Caco-2 (cell line): Measurements from ENCODE around the gene PLD3. TPM values are rescaled to one million over a fixed set of nuclear protein-coding genes. Genes with fewer than 3 reads are reported as not detected.

ENCODE experiments used
- BruUV-seq: library from RNA; stranded (reverse); fragments of 400-500 nt; replicated peaks from 2 replicates; lab custom pipeline; 2021; lab: Mats Ljungman, UMichigan
- CTCF ChIA-PET: fragments of 300-600 bp; sonication (Branson Sonifier 250); formaldehyde crosslinking; loops from one replicate; lab custom pipeline; 2022; ENCODE audit warnings: antibody characterized with exemption; lab: Charles Lee
- POLR2A ChIA-PET: fragments of 300-600 bp; sonication (Branson Sonifier 250); formaldehyde crosslinking; loops from one replicate; lab custom pipeline; 2022; ENCODE audit warnings: antibody characterized with exemption; lab: Charles Lee
- DNase-seq, 2 experiments: peaks; one replicate each; pipeline versions ENCODE4 v3.0.0 to v3.0.0-alpha.2; 2020 to 2022
- H3K27me3 ChIP-seq: replicated peaks from 2 replicates; pipeline ENCODE4 v1.6.0; 2011; ENCODE audit warnings: low read length; ENCODE audit not compliant: control insufficient read depth, insufficient read depth
- H3K36me3 ChIP-seq: 2 replicates; pipeline ENCODE4 v1.5.1; 2011; ENCODE audit warnings: low read length; ENCODE audit not compliant: control insufficient read depth, insufficient read depth
- H3K4me1 ChIP-seq: fragments of 250-450 bp; sonication (Bioruptor Pico); 2 replicates; pipeline ENCODE4 v1.5.1; 2020; ENCODE audit warnings: mild to moderate bottlenecking
- H3K4me3 ChIP-seq: 2 replicates; pipeline ENCODE4 v1.5.1; 2011; ENCODE audit warnings: low read depth, mild to moderate bottlenecking, control low read depth, low read length
- H3K9me3 ChIP-seq: fragments of 250-450 bp; sonication (Bioruptor Pico); 2 replicates; pipeline ENCODE4 v1.5.1; 2020; ENCODE audit warnings: mild to moderate bottlenecking, moderate library complexity
- H3K27ac Mint-ChIP-seq: one replicate; pipeline ENCODE4 v1.8.0; 2022; ENCODE audit warnings: mixed read lengths; ENCODE audit not compliant: unreplicated experiment
- H3K27me3 Mint-ChIP-seq: one replicate; pipeline ENCODE4 v1.8.0; 2022; ENCODE audit warnings: mixed read lengths; ENCODE audit not compliant: insufficient read depth, unreplicated experiment
- H3K36me3 Mint-ChIP-seq: one replicate; pipeline ENCODE4 v1.8.0; 2022; ENCODE audit warnings: mild to moderate bottlenecking, mixed read lengths; ENCODE audit not compliant: insufficient read depth, unreplicated experiment
- H3K4me1 Mint-ChIP-seq: one replicate; pipeline ENCODE4 v1.8.0; 2022; ENCODE audit warnings: low read depth, mixed read lengths; ENCODE audit not compliant: unreplicated experiment
- H3K4me3 Mint-ChIP-seq: one replicate; pipeline ENCODE4 v1.8.0; 2022; ENCODE audit warnings: mild to moderate bottlenecking, moderate library complexity, mixed read lengths; ENCODE audit not compliant: unreplicated experiment
- H3K9me3 Mint-ChIP-seq: one replicate; pipeline ENCODE4 v1.8.0; 2022; ENCODE audit warnings: mixed read lengths; ENCODE audit not compliant: unreplicated experiment
- CTCF ChIP-seq, 2 experiments: fragments of 200-600 bp in 1 of 2; IDR thresholded peaks; 1 replicate in 1 of 2; 2 replicates in 1 of 2; pipeline versions ENCODE4 v1.5.1 to v1.8.0; 2011 to 2022; ENCODE audit warnings: antibody characterized with exemption in 1 of 2, control low read depth in 1 of 2, inconsistent platforms in 1 of 2, low read depth in 1 of 2, low read length in 1 of 2, mild to moderate bottlenecking in 1 of 2, moderate library complexity in 1 of 2; ENCODE audit not compliant: insufficient read depth in 1 of 2, severe bottlenecking in 1 of 2, unreplicated experiment in 1 of 2
- intact Hi-C: fragments of 100-400 bp; cut with micrococcal nuclease; formaldehyde crosslinking; loops from one replicate; pipeline ENCODE4 v1.10.0; 2022; ENCODE audit not compliant: unreplicated experiment
- total RNA-seq: library from RNA; stranded (reverse); gene quantifications from 2 replicates; pipeline ENCODE4 v1.2.3, GENCODE V29; 2022

The PLD3 gene
- total RNA-seq, 1 experiment from 2014 or later: 114 TPM

- no TSS peak for BruUV-seq
- CTCF ChIA-PET: no interaction called here
Measured at GRCh38 chr19:40392894-40393517, 44.5 kb downstream of the PLD3 start.

GRCh38 chr19:40393894-40394815 is 45.7 kb downstream of the PLD3 start:
- H3K4me1 ChIP-seq: peaks cover 15% of the 10 kb centered on the region
- DNase-seq: no peak
- H3K9me3 ChIP-seq: no peaks in the 10 kb centered on the region
- no peaks in the 10 kb centered on the region for H3K36me3 Mint-ChIP-seq
- no peaks in the 10 kb centered on the region for H3K27me3 Mint-ChIP-seq
- H3K4me1 Mint-ChIP-seq: peaks cover 11% of the 10 kb centered on the region
- ChIA-PET POLR2A (no interaction called here), CTCF (interaction anchor here (0.6 kb wide), 1 partner anchor 13 kb away, joined by 4 read pairs; no protein-coding TSS in a partner anchor)
- intact Hi-C loops: no loop called here
- peak overlapping the region; percentile 20 for H3K27ac Mint-ChIP-seq
- H3K4me3 ChIP-seq: no peak overlapping the region
- H3K27me3 ChIP-seq: no peaks in the 10 kb centered on the region
- no peak for TF ChIP-seq CTCF (IDR thresholded peaks at IDR 0.05; ENCODE audit: insufficient read depth in 1 of 2, low read depth in 1 of 2, low read length in 1 of 2, severe bottlenecking in 1 of 2, unreplicated experiment in 1 of 2)
- no peaks in the 10 kb centered on the region for H3K36me3 ChIP-seq
- no TSS peak for BruUV-seq
- H3K9me3 Mint-ChIP-seq: no peaks in the 10 kb centered on the region
- H3K4me3 Mint-ChIP-seq: no peak overlapping the region

More at GRCh38 chr19:40392894-40393517, 44.5 kb downstream of the PLD3 start:
- intact Hi-C loops: no loop called here
- TF ChIP-seq CTCF (IDR thresholded peaks at IDR 0.05; ENCODE audit: insufficient read depth in 1 of 2, low read depth in 1 of 2, low read length in 1 of 2, severe bottlenecking in 1 of 2, unreplicated experiment in 1 of 2): peak; percentile 52 to 65
- Histone ChIP-seq H3K36me3 (no peaks in the 10 kb centered on the region), H3K4me1 (peaks cover 10% of the 10 kb centered on the region), H3K4me3 (no peak overlapping the region), H3K27me3 (no peaks in the 10 kb centered on the region), H3K9me3 (no peaks in the 10 kb centered on the region)
- POLR2A ChIA-PET: no interaction called here
- DNase-seq: peak; percentile 65 to 69
- Mint-ChIP-seq H3K36me3 (no peaks in the 10 kb centered on the region), H3K9me3 (no peaks in the 10 kb centered on the region), H3K27me3 (no peaks in the 10 kb centered on the region), H3K27ac (peak overlapping the region; percentile 20), H3K4me3 (no peak overlapping the region), H3K4me1 (peaks cover 8% of the 10 kb centered on the region)

GRCh38 chr19:40394816-40395210 is 46.3 kb downstream of the PLD3 start:
- CTCF ChIA-PET: interaction anchor here (0.6 kb wide), 1 partner anchor 12 kb away, joined by 4 read pairs; no protein-coding TSS in a partner anchor
- no peak for DNase-seq
- H3K27me3 ChIP-seq: no peaks in the 10 kb centered on the region

More at GRCh38 chr19:40394816-40395210, 46.3 kb downstream of the PLD3 start:
- Mint-ChIP-seq H3K36me3 (no peaks in the 10 kb centered on the region), H3K27me3 (no peaks in the 10 kb centered on the region), H3K9me3 (no peaks in the 10 kb centered on the region), H3K27ac (no peak overlapping the region), H3K4me3 (no peak overlapping the region), H3K4me1 (peaks cover 18% of the 10 kb centered on the region)
- Histone ChIP-seq H3K36me3 (no peaks in the 10 kb centered on the region), H3K4me1 (peaks cover 15% of the 10 kb centered on the region), H3K4me3 (no peak overlapping the region), H3K9me3 (no peaks in the 10 kb centered on the region)
- POLR2A ChIA-PET: no interaction called here
- no peak for TF ChIP-seq CTCF (IDR thresholded peaks at IDR 0.05; ENCODE audit: insufficient read depth in 1 of 2, low read depth in 1 of 2, low read length in 1 of 2, severe bottlenecking in 1 of 2, unreplicated experiment in 1 of 2)
- intact Hi-C loops: no loop called here
- BruUV-seq: no TSS peak
